H9 (cell line): ENCODE results near the gene ZNF821. TPM values are rescaled to one million over a fixed set of nuclear protein-coding genes. Genes with fewer than 3 reads are reported as not detected.

Experiments used
- DNase-seq: peaks from one replicate; pipeline ENCODE4 v3.0.0-alpha.2; 2017
- H2AFZ ChIP-seq: one replicate; pipeline ENCODE4 v1.6.1; 2013; ENCODE audit warnings: mild to moderate bottlenecking, low read length, control low read depth, moderate library complexity
- H2AK5ac ChIP-seq: 2 replicates; pipeline ENCODE4 v1.6.1; 2013; ENCODE audit warnings: low read length, control low read depth, mixed read lengths; ENCODE audit not compliant: insufficient read length
- H2BK120ac ChIP-seq: one replicate; pipeline ENCODE4 v1.6.1; 2013; ENCODE audit warnings: low read depth, mild to moderate bottlenecking, low read length, control low read depth, inconsistent platforms; ENCODE audit not compliant: poor library complexity, severe bottlenecking
- H2BK12ac ChIP-seq: 2 replicates; pipeline ENCODE4 v1.6.1; 2013; ENCODE audit warnings: low read length, control low read depth, mixed read lengths, low read depth; ENCODE audit not compliant: insufficient read length
- H2BK15ac ChIP-seq: 2 replicates; pipeline ENCODE4 v1.6.1; 2013; ENCODE audit warnings: low read depth, low read length, control low read depth
- H2BK20ac ChIP-seq: one replicate; pipeline ENCODE4 v1.6.1; 2013; ENCODE audit warnings: low read depth, mild to moderate bottlenecking, low read length, control low read depth, inconsistent platforms; ENCODE audit not compliant: poor library complexity, severe bottlenecking
- H2BK5ac ChIP-seq: 2 replicates; pipeline ENCODE4 v1.6.1; 2013; ENCODE audit warnings: low read length, control low read depth, mixed read lengths; ENCODE audit not compliant: insufficient read length
- H3K14ac ChIP-seq: 2 replicates; pipeline ENCODE4 v1.6.1; 2013; ENCODE audit warnings: low read length, control low read depth; ENCODE audit not compliant: insufficient read depth
- H3K18ac ChIP-seq: 2 replicates; pipeline ENCODE4 v1.6.1; 2013; ENCODE audit warnings: low read depth, mild to moderate bottlenecking, mixed read lengths, low read length, control low read depth; ENCODE audit not compliant: insufficient read length
- H3K23ac ChIP-seq: 2 replicates; pipeline ENCODE4 v1.6.1; 2013; ENCODE audit warnings: low read length, control low read depth, mixed read lengths, low read depth; ENCODE audit not compliant: insufficient read length
- H3K23me2 ChIP-seq: 2 replicates; pipeline ENCODE4 v1.6.1; 2013; ENCODE audit warnings: low read depth, mild to moderate bottlenecking, mixed read lengths, low read length, control low read depth; ENCODE audit not compliant: insufficient read length, poor library complexity, severe bottlenecking
- H3K27ac ChIP-seq: 2 replicates; pipeline ENCODE4 v1.5.1; 2013; ENCODE audit warnings: low read length, control low read depth, mixed read lengths, low read depth; ENCODE audit not compliant: insufficient read length
- H3K27me3 ChIP-seq: 2 replicates; pipeline ENCODE4 v1.6.1; 2013; ENCODE audit warnings: low read length, control low read depth, inconsistent platforms; ENCODE audit not compliant: insufficient read depth
- H3K4ac ChIP-seq: 2 replicates; pipeline ENCODE4 v1.6.1; 2013; ENCODE audit warnings: low read depth, mild to moderate bottlenecking, control low read depth, inconsistent platforms, low read length, moderate library complexity
- H3K4me1 ChIP-seq: 2 replicates; pipeline ENCODE4 v1.6.1; 2013; ENCODE audit warnings: low read length, control low read depth, inconsistent platforms; ENCODE audit not compliant: insufficient read depth
- H3K4me2 ChIP-seq: 2 replicates; pipeline ENCODE4 v1.6.1; 2013; ENCODE audit warnings: low read length, control low read depth, mixed read lengths; ENCODE audit not compliant: insufficient read length, insufficient read depth
- H3K56ac ChIP-seq: 2 replicates; pipeline ENCODE4 v1.6.1; 2013; ENCODE audit warnings: low read depth, mild to moderate bottlenecking, mixed read lengths, low read length, control low read depth; ENCODE audit not compliant: insufficient read length
- H3K79me1 ChIP-seq: 2 replicates; pipeline ENCODE4 v1.6.1; 2013; ENCODE audit warnings: low read depth, mild to moderate bottlenecking, moderate library complexity, low read length, control low read depth, inconsistent platforms; ENCODE audit not compliant: insufficient read depth, poor library complexity, severe bottlenecking
- H3K79me2 ChIP-seq: 2 replicates; pipeline ENCODE4 v1.6.1; 2013; ENCODE audit warnings: low read length, control low read depth, inconsistent platforms; ENCODE audit not compliant: insufficient read depth
- H3K9ac ChIP-seq: 2 replicates; pipeline ENCODE4 v1.6.1; 2013; ENCODE audit warnings: low read length, control low read depth, mixed read lengths; ENCODE audit not compliant: insufficient read length; ENCODE audit errors: extremely low read depth
- H3K9me3 ChIP-seq: one replicate; pipeline ENCODE4 v1.6.1; 2013; ENCODE audit warnings: low read depth, low read length, inconsistent platforms; ENCODE audit not compliant: control insufficient read depth
- H3T11ph ChIP-seq: one replicate; pipeline ENCODE4 v1.6.1; 2013; ENCODE audit warnings: mild to moderate bottlenecking, low read length, control low read depth, inconsistent platforms
- H4K20me1 ChIP-seq: one replicate; pipeline ENCODE4 v1.6.1; 2013; ENCODE audit not compliant: control insufficient read depth, insufficient read length, insufficient read depth
- H4K5ac ChIP-seq: 2 replicates; pipeline ENCODE4 v1.6.1; 2013; ENCODE audit warnings: low read depth, mild to moderate bottlenecking, mixed read lengths, low read length, control low read depth; ENCODE audit not compliant: insufficient read length
- H4K8ac ChIP-seq: replicated peaks from 2 replicates; pipeline ENCODE4 v1.6.1; 2013; ENCODE audit warnings: low read length, control low read depth, mixed read lengths, low read depth; ENCODE audit not compliant: insufficient read length
- H4K91ac ChIP-seq: 2 replicates; pipeline ENCODE4 v1.6.1; 2013; ENCODE audit warnings: low read depth, mild to moderate bottlenecking, moderate library complexity, mixed read lengths, low read length, control low read depth; ENCODE audit not compliant: insufficient read length
- H3K27ac Mint-ChIP-seq, 3 experiments: 2 replicates in 2 of 3; 3 replicates in 1 of 3; pipeline ENCODE4 v1.8.0; 2020 to 2021; ENCODE audit warnings: mixed read lengths in 3 of 3, mild to moderate bottlenecking in 1 of 3, moderate library complexity in 1 of 3
- H3K27me3 Mint-ChIP-seq: 2 replicates; pipeline ENCODE4 v1.8.0; 2021; ENCODE audit warnings: low read depth, mild to moderate bottlenecking, moderate library complexity, mixed read lengths
- H3K36me3 Mint-ChIP-seq, 3 experiments: 2 replicates in 2 of 3; 3 replicates in 1 of 3; pipeline ENCODE4 v1.8.0; 2020 to 2021; ENCODE audit warnings: low read depth in 3 of 3, mixed read lengths in 3 of 3; ENCODE audit not compliant: insufficient read depth in 1 of 3
- H3K4me1 Mint-ChIP-seq, 2 experiments: 2 replicates each; pipeline ENCODE4 v1.8.0; 2020; ENCODE audit warnings: mixed read lengths in 2 of 2
- H3K4me3 Mint-ChIP-seq, 2 experiments: 2 replicates in 1 of 2; 3 replicates in 1 of 2; pipeline ENCODE4 v1.8.0; 2020 to 2021; ENCODE audit warnings: mild to moderate bottlenecking in 2 of 2, mixed read lengths in 2 of 2, moderate library complexity in 1 of 2
- H3K9me3 Mint-ChIP-seq, 2 experiments: 2 replicates in 1 of 2; 3 replicates in 1 of 2; pipeline ENCODE4 v1.8.0; 2020; ENCODE audit warnings: mild to moderate bottlenecking in 2 of 2, mixed read lengths in 2 of 2, moderate library complexity in 1 of 2
- CTCF ChIP-seq: fragments of 200-600 bp; sonication (generic); conservative IDR thresholded peaks from 3 replicates; pipeline ENCODE4 v1.8.0; 2021; ENCODE audit warnings: antibody characterized with exemption, mild to moderate bottlenecking
- WGBS: extraction: QIAGEN DNeasy Blood & Tissue Kit; methylation state at CpG from one replicate; pipeline ENCODE4 v1.1.7; 2013; ENCODE audit warnings: missing lambda C conversion rate, low lambda C conversion rate, mixed read lengths; ENCODE audit not compliant: insufficient read length; ENCODE audit errors: extremely low coverage; 5-methylcytosine and 5-hydroxymethylcytosine counted together
- total RNA-seq: library from RNA; stranded (reverse); gene quantifications from 2 replicates; pipeline ENCODE4 v1.2.1, GENCODE V29; 2021

ZNF821 gene
- total RNA-seq, 1 experiment from 2014 or later, result 12.5 TPM

DNA sequence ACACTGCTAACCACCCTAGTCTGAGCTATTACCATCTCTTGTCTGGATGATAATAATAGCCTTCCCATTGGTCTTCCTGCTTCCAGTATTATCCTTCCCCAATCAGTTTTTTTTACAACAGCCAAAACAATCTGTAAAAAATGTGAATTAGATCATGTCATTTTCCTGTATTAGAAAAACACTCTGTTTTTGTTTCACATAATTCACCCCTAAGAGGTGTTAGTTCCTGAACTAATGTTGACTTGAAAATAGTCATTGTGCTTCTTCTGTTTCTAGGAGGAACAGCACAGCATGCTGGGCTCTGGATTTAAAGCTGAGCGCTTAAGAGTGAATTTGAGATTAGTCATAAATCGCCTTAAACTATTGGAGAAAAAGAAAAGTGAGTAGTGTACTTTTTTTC, 31.4 kb upstream of the ZNF821 start:
- H3K27ac Mint-ChIP-seq, result peak overlapping the region in 1 of 3 experiments; percentile 25; a peak in 1 of 7 replicates
- H3K36me3 Mint-ChIP-seq, result peaks cover 44 to 87% (median 74%) of the 10 kb centered on the region in 3 experiments; a peak in 6 of 7 replicates
- H3K56ac ChIP-seq, result no peak overlapping the region
- no peak overlapping the region for H3K18ac ChIP-seq
- H2BK120ac ChIP-seq, result no peak overlapping the region
- H2BK5ac ChIP-seq, result no peak overlapping the region
- H2AFZ ChIP-seq, result no peak overlapping the region
- no peaks in the 10 kb centered on the region for H3K27me3 Mint-ChIP-seq
- no peak overlapping the region for H4K5ac ChIP-seq
- no peak overlapping the region for H3K27ac ChIP-seq
- no peak for DNase-seq
- no peak overlapping the region for H2BK20ac ChIP-seq
- no peaks in the 10 kb centered on the region for H3K23me2 ChIP-seq
- no peak overlapping the region for H4K8ac ChIP-seq
- H3K79me1 ChIP-seq, result peaks cover 9% of the 10 kb centered on the region
- H3K79me2 ChIP-seq, result peaks cover 38% of the 10 kb centered on the region
- H2AK5ac ChIP-seq, result no peak overlapping the region
- H3K4me1 Mint-ChIP-seq, result peaks cover 6 to 9% of the 10 kb centered on the region in 2 experiments
- H3K4me3 Mint-ChIP-seq, result no peak overlapping the region
- no peak overlapping the region for H3K4me2 ChIP-seq
- H2BK12ac ChIP-seq, result no peak overlapping the region
- H4K91ac ChIP-seq, result no peak overlapping the region
- H3K27me3 ChIP-seq, result no peaks in the 10 kb centered on the region
- no peaks in the 10 kb centered on the region for H3K9me3 ChIP-seq
- no peak for TF ChIP-seq CTCF
- no peaks in the 10 kb centered on the region for H3K9me3 Mint-ChIP-seq
- no peaks in the 10 kb centered on the region for H3K4me1 ChIP-seq
- H3T11ph ChIP-seq, result no peak overlapping the region
- H3K4ac ChIP-seq, result no peak overlapping the region
- no peak overlapping the region for H3K23ac ChIP-seq
- H2BK15ac ChIP-seq, result no peak overlapping the region
- no CpG with 5 or more reads among the region's 2 CpGs for WGBS
- H4K20me1 ChIP-seq, result no peaks in the 10 kb centered on the region
- no peak overlapping the region for H3K9ac ChIP-seq
- no peak overlapping the region for H3K14ac ChIP-seq
